Testis (tissue), 2 donors: ENCODE measurements around the gene NR2E1.

ENCODE experiments used
- CTCF ChIP-seq, 3 experiments: fragments of 450-650 bp in 2 of 3; fragments of 200-600 bp in 1 of 3; sonication (generic) in 1 of 3; IDR thresholded peaks; one replicate each; pipeline ENCODE4 v1.5.1; 2016 to 2019; ENCODE audit warnings: antibody characterized with exemption in 3 of 3, mild to moderate bottlenecking in 2 of 3, moderate library complexity in 1 of 3
- POLR2A ChIP-seq: fragments of 450-650 bp; IDR thresholded peaks from one replicate; pipeline ENCODE4 v1.6.1; 2017; ENCODE audit warnings: antibody characterized with exemption, mild to moderate bottlenecking, moderate library complexity

DNA sequence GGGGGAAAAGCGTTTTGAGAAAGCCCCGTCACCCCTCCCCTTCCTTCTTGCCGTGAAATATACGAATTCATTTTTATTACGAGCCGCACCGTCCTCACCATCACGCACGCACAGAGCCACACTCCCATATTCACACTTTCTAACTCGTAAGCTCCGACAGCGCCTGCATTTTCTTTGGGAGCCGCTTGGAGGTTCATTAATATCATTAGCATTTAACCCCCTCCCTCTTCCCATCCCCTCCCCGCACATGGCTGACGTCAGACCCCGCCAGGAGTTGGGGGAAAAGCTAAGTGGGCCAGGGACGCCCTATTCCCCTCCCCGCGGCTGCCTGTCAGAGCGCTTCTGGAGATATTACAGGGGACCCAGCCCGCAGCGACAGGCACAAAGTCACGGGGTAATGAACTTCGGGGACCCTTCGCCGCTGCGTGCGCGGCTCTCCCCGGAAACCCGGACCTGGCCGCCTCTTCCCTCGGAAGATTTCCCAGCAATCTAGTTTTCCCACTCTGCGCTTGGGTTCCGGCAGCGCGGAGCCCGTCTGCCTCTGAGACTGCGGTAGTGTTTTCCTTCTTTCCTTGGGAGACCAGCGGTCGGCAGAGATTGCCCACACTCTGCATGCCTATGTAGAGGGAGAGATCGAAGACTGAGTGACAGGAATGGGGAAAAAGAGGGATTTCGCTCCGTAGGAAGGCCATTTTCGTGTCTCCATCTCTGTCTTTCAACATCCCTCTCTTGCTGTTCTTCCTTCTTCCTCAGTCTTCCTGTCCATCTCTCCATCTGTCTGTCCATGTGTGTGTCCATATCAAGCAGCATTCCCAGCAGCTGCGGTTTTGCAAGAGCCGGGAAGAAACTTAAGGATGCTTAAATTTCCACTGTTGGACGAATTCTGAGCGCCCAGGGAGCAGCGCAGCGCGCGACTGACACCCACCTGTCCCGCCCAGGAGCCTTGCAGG lies at the start of gene NR2E1:
- TF ChIP-seq CTCF (IDR thresholded peaks at IDR 0.05) (no peak), POLR2A (no peak)
